Endothelial cell of umbilical vein (primary cell): Measurements from ENCODE around the gene MYMX. TPM values are rescaled to one million over a fixed set of nuclear protein-coding genes. Genes with fewer than 3 reads are reported as not detected.

ENCODE experiments used
- BruUV-seq: library from RNA; stranded (reverse); fragments of 400-500 nt; replicated peaks from 2 replicates; lab custom pipeline; 2021; lab: Mats Ljungman, UMichigan
- CTCF ChIA-PET: fragments of 300-600, 350-600 bp; sonication (Branson Sonifier 250); formaldehyde crosslinking; loops from one replicate; lab custom pipeline; 2021; ENCODE audit warnings: antibody characterized with exemption, inconsistent platforms; lab: Charles Lee
- POLR2A ChIA-PET: fragments of 300-600, 350-600 bp; sonication (Branson Sonifier 250); formaldehyde crosslinking; loops from one replicate; lab custom pipeline; 2021; ENCODE audit warnings: antibody characterized with exemption, inconsistent platforms; lab: Charles Lee
- DNase-seq: peaks from one replicate; pipeline ENCODE4 v3.0.0-alpha.2; 2011; ENCODE audit warnings: low read depth, low spot score
- FAIRE-seq: peaks from 2 replicates; lab custom pipeline; 2011; peaks lifted over from hg19 to GRCh38; lab: Jason Lieb, UNC
- H2AFZ ChIP-seq: 2 replicates; pipeline ENCODE4 v1.6.0; 2012; ENCODE audit warnings: low read depth, low read length, control low read depth, inconsistent platforms
- H3K27ac ChIP-seq: 2 replicates; pipeline ENCODE4 v1.5.1; 2011; ENCODE audit warnings: low read depth, mild to moderate bottlenecking, control low read depth, low read length, moderate library complexity; ENCODE audit not compliant: insufficient read depth
- H3K27me3 ChIP-seq, 2 experiments: 2 replicates each; pipeline versions ENCODE4 v1.6.0 to v1.6.1; 2011; ENCODE audit warnings: low read length in 2 of 2, mixed read lengths in 1 of 2; ENCODE audit not compliant: control insufficient read depth in 2 of 2, insufficient read depth in 2 of 2
- H3K36me3 ChIP-seq, 2 experiments: 2 replicates in 1 of 2; 3 replicates in 1 of 2; pipeline ENCODE4 v1.5.1; 2011; ENCODE audit warnings: low read length in 2 of 2, mild to moderate bottlenecking in 1 of 2, moderate library complexity in 1 of 2; ENCODE audit not compliant: control insufficient read depth in 2 of 2, insufficient read depth in 2 of 2; ENCODE audit errors: extremely low read depth in 1 of 2
- H3K4me1 ChIP-seq: 3 replicates; pipeline ENCODE4 v1.5.1; 2011; ENCODE audit warnings: mild to moderate bottlenecking, low read length; ENCODE audit not compliant: control insufficient read depth, insufficient read depth; ENCODE audit errors: extremely low read depth
- H3K4me2 ChIP-seq: 2 replicates; pipeline ENCODE4 v1.6.1; 2011; ENCODE audit warnings: low read length, control low read depth, mixed read lengths; ENCODE audit not compliant: insufficient read depth
- H3K4me3 ChIP-seq, 3 experiments: fragments of 200-600 bp in 1 of 3; sonication (generic), shearing (Covaris generic) in 1 of 3; replicated peaks in 1 of 3; 2 replicates each; pipeline ENCODE4 v1.5.1; 2011 to 2016; ENCODE audit warnings: control low read depth in 3 of 3, low read length in 3 of 3, mild to moderate bottlenecking in 2 of 3, inconsistent platforms in 1 of 3, low read depth in 1 of 3, moderate library complexity in 1 of 3; ENCODE audit not compliant: insufficient read depth in 1 of 3
- H3K79me2 ChIP-seq: 2 replicates; pipeline ENCODE4 v1.6.0; 2012; ENCODE audit warnings: low read length, inconsistent platforms; ENCODE audit not compliant: control insufficient read depth, insufficient read depth
- H3K9ac ChIP-seq: replicated peaks from 2 replicates; pipeline ENCODE3; 2011; ENCODE audit warnings: low read length, control low read depth; ENCODE audit not compliant: insufficient read depth; ENCODE audit errors: extremely low read depth
- H3K9me1 ChIP-seq: replicated peaks from 3 replicates; pipeline ENCODE4 v1.6.0; 2011; ENCODE audit warnings: mild to moderate bottlenecking, low read length; ENCODE audit not compliant: control insufficient read depth, insufficient read depth; ENCODE audit errors: extremely low read depth
- H3K9me3 ChIP-seq: replicated peaks from 2 replicates; pipeline ENCODE4 v1.5.1; 2012; ENCODE audit warnings: low read length, inconsistent platforms; ENCODE audit not compliant: control insufficient read depth, insufficient read depth
- H4K20me1 ChIP-seq: replicated peaks from 2 replicates; pipeline ENCODE3; 2011; ENCODE audit warnings: mild to moderate bottlenecking, low read length; ENCODE audit not compliant: control insufficient read depth, insufficient read depth; ENCODE audit errors: extremely low read depth
- CTCF ChIP-seq, 2 donors: IDR thresholded peaks; 1 replicate in 1 of 2; 2 replicates in 1 of 2; pipeline ENCODE4 v1.5.1; 2011; ENCODE audit warnings: low read length in 2 of 2, mild to moderate bottlenecking in 2 of 2, moderate library complexity in 2 of 2, control low read depth in 1 of 2, inconsistent platforms in 1 of 2, low read depth in 1 of 2; ENCODE audit not compliant: insufficient read depth in 1 of 2; ENCODE audit errors: extremely low read depth in 1 of 2
- EZH2 ChIP-seq: IDR thresholded peaks from 2 replicates; pipeline ENCODE4 v1.6.1; 2012; ENCODE audit warnings: borderline replicate concordance, low read depth, mild to moderate bottlenecking, moderate library complexity, low read length, inconsistent platforms; ENCODE audit not compliant: severe bottlenecking
- FOS ChIP-seq: IDR thresholded peaks from 2 replicates; pipeline ENCODE4 v1.6.1; 2011; ENCODE audit warnings: mild to moderate bottlenecking, low read length, moderate library complexity, borderline replicate concordance; ENCODE audit not compliant: insufficient read depth
- GATA2 ChIP-seq: IDR thresholded peaks from 2 replicates; pipeline ENCODE4 v1.7.0; 2011; ENCODE audit warnings: low read depth, mild to moderate bottlenecking, moderate library complexity, mixed read lengths, low read length; ENCODE audit not compliant: insufficient read length, insufficient read depth
- JUN ChIP-seq: IDR thresholded peaks from 2 replicates; pipeline ENCODE4 v1.6.1; 2011; ENCODE audit warnings: borderline replicate concordance, low read depth; ENCODE audit not compliant: insufficient read length, insufficient read depth
- MAX ChIP-seq: IDR thresholded peaks from 2 replicates; pipeline ENCODE4 v1.6.1; 2011; ENCODE audit not compliant: insufficient read depth, insufficient read length
- MYC ChIP-seq: IDR thresholded peaks from one replicate; pipeline ENCODE4 v1.6.1; 2011; ENCODE audit warnings: mild to moderate bottlenecking, low read depth, low read length
- POLR2A ChIP-seq: IDR thresholded peaks from 2 replicates; pipeline ENCODE4 v1.6.1; 2012; ENCODE audit warnings: low read depth, mild to moderate bottlenecking, control low read depth, low read length
- POLR2AphosphoS5 ChIP-seq: IDR thresholded peaks from 2 replicates; pipeline ENCODE4 v1.6.1; 2012; ENCODE audit warnings: low read depth, mild to moderate bottlenecking, control low read depth, low read length, moderate library complexity; ENCODE audit not compliant: insufficient read depth
- dilution Hi-C: fragments of 300-500 bp; cut with MboI; formaldehyde crosslinking; loops from one replicate; pipeline ENCODE4 v1.15.0; 2019; ENCODE audit warnings: low sequenced_read_pairs; ENCODE audit not compliant: extremely low pct_ligation_motif_present
- intact Hi-C: fragments of 100-400 bp; cut with micrococcal nuclease; formaldehyde crosslinking; loops from one replicate; pipeline ENCODE4 v1.10.0; 2022
- polyA plus RNA-seq, 4 experiments: library from polyadenylated mRNA; depleted of rRNA in 3 of 4; stranded (reverse) in 3 of 4; unstranded in 1 of 4; fragments of >200 nt; gene quantifications; 2 replicates each; pipeline versions ENCODE4 v1.2.1 to v1.2.3, GENCODE V29; 2011 to 2012; ENCODE audit warnings: missing spikeins in 1 of 4
- total RNA-seq: library from RNA; stranded (reverse); gene quantifications from 2 replicates; pipeline ENCODE4 v1.2.3, GENCODE V29; 2021

Gene MYMX
- total and polyA plus RNA-seq, 2 donors (not counting 3 experiments of a cell fraction or from before 2014, with no cell fraction given) = 0.18 TPM; not detected in 1

GRCh38 chr6:44253307-44254101, 36.8 kb downstream of the MYMX start:
- H2AFZ ChIP-seq = no peak overlapping the region
- CTCF ChIA-PET = interaction anchor here (1.6 to 1.8 kb wide), 2 partner anchors 52 to 81 kb away, joined by 4 read pairs; no protein-coding TSS in a partner anchor
- peaks cover 60% of the 10 kb centered on the region for H3K79me2 ChIP-seq
- TF ChIP-seq FOS (no peak), CTCF (IDR thresholded peaks at IDR 0.05; ENCODE audit: extremely low read depth in 1 of 2, insufficient read depth in 1 of 2, low read depth in 1 of 2, low read length in 2 of 2) (peak; percentile 42 to 57), MYC (no peak), EZH2 (no peak), JUN (no peak), GATA2 (no peak), MAX (no peak), POLR2A (peak; percentile 28), POLR2AphosphoS5 (no peak)
- BruUV-seq = TSS peak; percentile 11
- H3K4me1 ChIP-seq = peaks cover 35% of the 10 kb centered on the region
- POLR2A ChIA-PET = interaction anchor here (1.2 kb wide), 1 partner anchor 19 kb away, joined by 3 read pairs; no protein-coding TSS in a partner anchor
- intact Hi-C loops = loop anchor here (1.0 kb wide), 1 partner anchor 81 kb away; no protein-coding TSS in a partner anchor
- DNase-seq (peak; percentile 40), FAIRE-seq (no peak)
- H3K27me3 ChIP-seq = no peaks in the 10 kb centered on the region
- H3K27ac ChIP-seq = no peak overlapping the region
- H3K9me1 ChIP-seq = no peaks in the 10 kb centered on the region
- no peak overlapping the region for H3K4me3 ChIP-seq
- H3K36me3 ChIP-seq = peaks cover 45 to 53% of the 10 kb centered on the region in 2 experiments
- H3K9me3 ChIP-seq = no peaks in the 10 kb centered on the region
- no peak overlapping the region for H3K4me2 ChIP-seq
- dilution Hi-C loops = no loop called here
- H4K20me1 ChIP-seq = peaks cover 6% of the 10 kb centered on the region
- no peak overlapping the region for H3K9ac ChIP-seq
